ENCODE measurements around the gene CHD2.

DNA sequence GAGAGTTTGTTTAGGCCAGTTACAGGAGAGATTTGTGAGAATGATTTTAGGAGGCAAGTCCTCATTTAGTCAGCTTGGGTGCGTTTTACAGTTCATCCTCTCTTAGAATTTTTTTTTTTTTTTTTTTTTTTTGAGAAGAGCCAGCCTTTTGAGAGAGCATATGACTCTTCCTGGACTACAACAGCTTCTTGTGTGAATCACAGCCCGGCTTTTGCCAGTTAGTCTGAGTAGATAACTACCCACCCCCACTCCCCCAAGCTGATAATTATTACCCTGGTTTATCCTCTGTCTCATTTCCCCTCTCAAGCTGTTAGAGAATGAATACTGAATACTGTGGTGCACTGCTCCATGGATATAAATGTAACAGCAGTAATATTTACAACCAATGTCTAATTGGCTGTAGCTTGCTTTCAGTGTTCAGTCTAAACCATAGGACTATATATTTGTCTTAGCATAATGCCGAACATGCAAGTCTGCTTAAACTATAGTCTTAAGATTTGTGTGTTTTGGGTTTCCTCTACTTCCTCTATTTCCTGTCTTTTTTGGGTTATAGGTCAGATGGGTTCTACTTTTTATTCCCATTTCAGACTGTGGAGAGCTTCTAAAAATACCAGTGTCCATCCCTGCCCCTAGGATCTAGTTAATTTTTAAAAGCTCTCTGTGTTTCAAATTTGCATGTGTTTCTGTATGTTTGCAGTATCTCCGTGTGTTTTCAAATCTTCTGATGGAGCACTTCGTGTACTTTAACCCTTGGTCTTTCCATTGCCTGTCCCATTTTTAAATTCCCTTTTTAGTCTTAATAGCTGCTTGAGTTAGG, 8.0 kb downstream of the CHD2 start:
- TF ChIP-seq, protein P1, sequence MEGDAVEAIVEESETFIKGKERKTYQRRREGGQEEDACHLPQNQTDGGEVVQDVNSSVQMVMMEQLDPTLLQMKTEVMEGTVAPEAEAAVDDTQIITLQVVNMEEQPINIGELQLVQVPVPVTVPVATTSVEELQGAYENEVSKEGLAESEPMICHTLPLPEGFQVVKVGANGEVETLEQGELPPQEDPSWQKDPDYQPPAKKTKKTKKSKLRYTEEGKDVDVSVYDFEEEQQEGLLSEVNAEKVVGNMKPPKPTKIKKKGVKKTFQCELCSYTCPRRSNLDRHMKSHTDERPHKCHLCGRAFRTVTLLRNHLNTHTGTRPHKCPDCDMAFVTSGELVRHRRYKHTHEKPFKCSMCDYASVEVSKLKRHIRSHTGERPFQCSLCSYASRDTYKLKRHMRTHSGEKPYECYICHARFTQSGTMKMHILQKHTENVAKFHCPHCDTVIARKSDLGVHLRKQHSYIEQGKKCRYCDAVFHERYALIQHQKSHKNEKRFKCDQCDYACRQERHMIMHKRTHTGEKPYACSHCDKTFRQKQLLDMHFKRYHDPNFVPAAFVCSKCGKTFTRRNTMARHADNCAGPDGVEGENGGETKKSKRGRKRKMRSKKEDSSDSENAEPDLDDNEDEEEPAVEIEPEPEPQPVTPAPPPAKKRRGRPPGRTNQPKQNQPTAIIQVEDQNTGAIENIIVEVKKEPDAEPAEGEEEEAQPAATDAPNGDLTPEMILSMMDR (conservative IDR thresholded peaks at IDR 0.05 in 1 of 2, IDR thresholded peaks at IDR 0.05 in 1 of 2; ENCODE audit: extremely low read depth in 1 of 2, insufficient read depth in 1 of 2, low read depth in 1 of 2, low read length in 2 of 2), result no peak
- no peak for TF ChIP-seq EZH2 (IDR thresholded peaks at IDR 0.05; ENCODE audit: borderline replicate concordance, low read length)
